Nephron progenitor cell (in vitro differentiated cells): ENCODE measurements around the gene REV1.
"Not testable (repeated sequence)": the region's sequence is repeated elsewhere in the genome, so short reads cannot be mapped to it uniquely, and the experiment has no call there.

Experiments
- DNase-seq: peaks from one replicate; pipeline ENCODE4 v3.0.0; 2021
- H3K27ac Mint-ChIP-seq: 2 replicates; pipeline ENCODE4 v1.8.0; 2021; ENCODE audit warnings: mild to moderate bottlenecking, moderate library complexity, mixed read lengths
- H3K27me3 Mint-ChIP-seq: 2 replicates; pipeline ENCODE4 v1.8.0; 2021; ENCODE audit warnings: mild to moderate bottlenecking, low read depth, mixed read lengths; ENCODE audit not compliant: poor library complexity
- H3K36me3 Mint-ChIP-seq: 2 replicates; pipeline ENCODE4 v1.8.0; 2021; ENCODE audit warnings: low read depth, mixed read lengths
- H3K4me1 Mint-ChIP-seq: 2 replicates; pipeline ENCODE4 v1.8.0; 2021; ENCODE audit warnings: mixed read lengths
- H3K4me3 Mint-ChIP-seq: 2 replicates; pipeline ENCODE4 v1.8.0; 2021; ENCODE audit warnings: mild to moderate bottlenecking, moderate library complexity, mixed read lengths
- H3K9me3 Mint-ChIP-seq: 2 replicates; pipeline ENCODE4 v1.8.0; 2021; ENCODE audit warnings: mild to moderate bottlenecking, moderate library complexity, mixed read lengths
- TF ChIP-seq, protein P1 (sequence below): fragments of 200-600 bp; sonication (generic); IDR thresholded peaks from 2 replicates; pipeline ENCODE4 v1.5.0; 2021; ENCODE audit warnings: antibody characterized with exemption

REV1 gene

DNA sequence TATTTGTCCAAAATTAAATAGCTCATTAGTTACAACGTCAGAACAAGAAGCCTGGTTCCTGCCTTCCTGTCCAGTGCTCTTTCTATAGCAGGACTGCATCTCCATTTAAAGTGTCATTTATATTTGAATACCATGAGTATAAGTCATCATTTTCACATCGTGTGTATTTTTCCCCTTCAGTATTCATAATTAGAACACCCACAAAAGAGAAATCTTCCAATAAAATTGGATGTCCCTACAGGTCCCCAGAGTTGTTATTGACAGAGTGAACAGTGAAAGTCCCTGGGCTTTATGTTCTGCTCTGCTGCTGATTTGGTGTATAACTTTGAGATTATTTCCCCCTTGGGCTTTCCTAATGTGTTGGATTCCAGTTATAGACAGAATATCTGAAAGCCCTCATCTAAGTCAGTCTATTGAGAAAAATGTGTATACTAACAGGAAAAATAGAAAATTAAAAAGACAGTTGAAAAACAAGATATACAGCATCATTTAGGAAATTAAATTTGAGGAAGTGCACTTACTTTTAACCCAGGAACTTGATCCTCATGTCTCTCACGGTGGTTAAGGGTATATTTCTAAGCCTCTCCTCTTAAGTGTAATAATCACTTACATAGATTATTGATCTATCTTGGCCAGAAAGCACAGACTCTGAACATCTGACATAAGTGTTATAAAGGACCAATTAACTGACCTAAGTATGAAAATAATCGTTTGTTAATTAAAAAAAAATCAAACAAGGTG lies 15.2 kb upstream of the REV1 start:
- Mint-ChIP-seq H3K36me3 (no peaks in the 10 kb centered on the region), H3K27ac (no peak overlapping the region)

DNA sequence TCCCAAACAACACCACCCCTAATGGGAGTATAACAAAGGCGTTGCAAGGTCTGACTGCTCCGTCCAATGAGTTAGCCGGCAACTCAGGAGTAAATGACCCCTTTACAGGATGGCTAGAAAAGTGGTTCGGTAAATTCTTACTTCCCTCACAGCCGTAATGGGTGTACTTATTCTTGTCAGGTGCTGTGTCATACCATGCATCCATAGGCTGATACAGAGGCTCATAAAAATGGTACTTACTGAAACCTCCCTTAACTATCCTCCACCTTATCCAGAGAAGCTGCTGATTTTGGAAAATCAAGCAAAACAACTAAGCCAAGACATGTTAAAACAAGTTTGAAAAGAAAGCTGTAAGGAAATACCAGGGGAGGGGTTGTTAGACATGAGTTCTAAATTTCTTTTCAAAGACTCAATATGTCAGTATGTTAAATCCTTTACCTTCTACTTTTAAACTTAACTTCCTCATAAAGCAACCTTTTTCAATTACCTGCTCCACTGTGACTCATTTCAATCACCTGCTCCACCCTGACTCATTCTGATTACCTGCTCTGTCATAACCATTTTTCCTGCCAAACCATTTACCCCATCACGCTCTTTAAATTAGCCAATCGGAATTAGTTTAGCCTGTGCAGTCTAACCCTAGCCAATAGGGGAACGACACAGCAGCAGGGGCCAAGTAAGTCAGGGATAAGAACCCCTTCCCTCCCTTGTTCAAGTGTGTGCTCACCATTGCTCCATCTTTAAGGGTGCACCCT lies 14.0 kb upstream of the REV1 start:
- not testable (repeated sequence) for H3K27me3 Mint-ChIP-seq, H3K27ac Mint-ChIP-seq, H3K9me3 Mint-ChIP-seq, H3K4me3 Mint-ChIP-seq, DNase-seq, H3K4me1 Mint-ChIP-seq, H3K36me3 Mint-ChIP-seq

More for the DNA sequence above, 15.2 kb upstream of the REV1 start:
- Mint-ChIP-seq H3K4me3 (no peak overlapping the region), H3K4me1 (peaks cover 6% of the 10 kb centered on the region), H3K9me3 (no peaks in the 10 kb centered on the region), H3K27me3 (peaks cover 6% of the 10 kb centered on the region)
- DNase-seq, result no peak
- TF ChIP-seq, protein P1, sequence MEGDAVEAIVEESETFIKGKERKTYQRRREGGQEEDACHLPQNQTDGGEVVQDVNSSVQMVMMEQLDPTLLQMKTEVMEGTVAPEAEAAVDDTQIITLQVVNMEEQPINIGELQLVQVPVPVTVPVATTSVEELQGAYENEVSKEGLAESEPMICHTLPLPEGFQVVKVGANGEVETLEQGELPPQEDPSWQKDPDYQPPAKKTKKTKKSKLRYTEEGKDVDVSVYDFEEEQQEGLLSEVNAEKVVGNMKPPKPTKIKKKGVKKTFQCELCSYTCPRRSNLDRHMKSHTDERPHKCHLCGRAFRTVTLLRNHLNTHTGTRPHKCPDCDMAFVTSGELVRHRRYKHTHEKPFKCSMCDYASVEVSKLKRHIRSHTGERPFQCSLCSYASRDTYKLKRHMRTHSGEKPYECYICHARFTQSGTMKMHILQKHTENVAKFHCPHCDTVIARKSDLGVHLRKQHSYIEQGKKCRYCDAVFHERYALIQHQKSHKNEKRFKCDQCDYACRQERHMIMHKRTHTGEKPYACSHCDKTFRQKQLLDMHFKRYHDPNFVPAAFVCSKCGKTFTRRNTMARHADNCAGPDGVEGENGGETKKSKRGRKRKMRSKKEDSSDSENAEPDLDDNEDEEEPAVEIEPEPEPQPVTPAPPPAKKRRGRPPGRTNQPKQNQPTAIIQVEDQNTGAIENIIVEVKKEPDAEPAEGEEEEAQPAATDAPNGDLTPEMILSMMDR, result no peak

DNA sequence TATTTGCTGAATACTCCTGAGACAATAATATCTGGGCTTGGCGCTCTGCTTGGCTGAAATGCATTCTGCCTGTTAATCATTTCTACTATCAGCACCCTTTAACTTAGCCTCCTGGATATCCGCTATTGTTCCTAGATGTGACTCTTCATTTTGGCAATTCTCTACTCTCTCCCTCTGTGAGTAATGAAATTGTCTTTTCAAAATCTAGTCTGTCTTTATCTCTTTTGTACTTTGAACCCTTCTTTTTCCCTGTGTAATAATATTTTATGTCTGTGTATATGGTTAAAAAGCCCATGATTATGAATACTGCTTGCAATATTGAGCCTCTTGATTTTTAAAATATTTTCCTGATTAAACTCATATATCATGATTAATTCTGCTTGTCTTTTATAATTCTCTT lies 6.2 kb upstream of the REV1 start:
- peaks cover 32% of the 10 kb centered on the region for H3K4me1 Mint-ChIP-seq
- H3K9me3 Mint-ChIP-seq, result peaks cover 3% of the 10 kb centered on the region
- H3K36me3 Mint-ChIP-seq, result no peaks in the 10 kb centered on the region
- H3K4me3 Mint-ChIP-seq, result no peak overlapping the region
- H3K27ac Mint-ChIP-seq, result peak overlapping the region; percentile 8
- TF ChIP-seq, protein P1, result no peak
- H3K27me3 Mint-ChIP-seq, result peaks cover 16% of the 10 kb centered on the region
- DNase-seq, result no peak

DNA sequence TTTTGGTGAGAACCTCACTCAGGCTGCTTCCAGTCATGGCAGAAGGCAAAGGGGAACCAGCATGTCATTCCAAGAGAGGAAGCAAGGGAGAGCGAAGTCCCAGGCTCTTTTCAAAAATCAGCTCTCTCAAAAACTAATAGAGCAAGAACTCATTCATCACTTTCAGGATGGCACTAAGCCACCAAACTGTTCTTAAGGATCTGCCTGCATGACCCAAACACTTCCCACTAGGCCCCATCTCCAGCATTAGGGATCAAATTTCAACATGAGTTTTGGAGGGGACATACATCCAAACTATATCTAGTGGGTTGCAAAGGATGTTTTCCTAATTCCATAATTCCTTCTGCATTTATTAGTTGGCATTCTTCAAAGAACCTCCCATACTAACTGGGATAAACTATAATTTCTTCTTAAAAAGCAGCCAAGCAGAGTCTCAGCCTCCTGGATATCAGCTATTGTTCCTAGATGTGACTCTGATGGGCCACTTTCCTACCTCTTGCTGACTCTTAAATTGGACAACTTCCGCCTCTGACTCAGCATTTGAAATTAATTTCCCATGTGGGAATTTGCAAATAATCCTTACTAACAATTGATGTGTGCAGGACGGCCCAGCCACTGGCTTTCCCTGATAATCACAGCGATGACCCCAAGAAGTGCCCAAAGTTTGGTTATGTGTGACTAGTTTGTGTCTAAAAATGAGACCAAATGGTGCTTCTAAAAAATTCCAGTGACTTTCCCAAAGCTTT lies 5.5 kb upstream of the REV1 start:
- no peaks in the 10 kb centered on the region for H3K36me3 Mint-ChIP-seq
- TF ChIP-seq, protein P1, result no peak
- H3K4me3 Mint-ChIP-seq, result no peak overlapping the region
- H3K27me3 Mint-ChIP-seq, result peaks cover 16% of the 10 kb centered on the region
- DNase-seq, result no peak
- no peak overlapping the region for H3K27ac Mint-ChIP-seq
- H3K4me1 Mint-ChIP-seq, result peaks cover 36% of the 10 kb centered on the region
- H3K9me3 Mint-ChIP-seq, result peaks cover 3% of the 10 kb centered on the region

DNA sequence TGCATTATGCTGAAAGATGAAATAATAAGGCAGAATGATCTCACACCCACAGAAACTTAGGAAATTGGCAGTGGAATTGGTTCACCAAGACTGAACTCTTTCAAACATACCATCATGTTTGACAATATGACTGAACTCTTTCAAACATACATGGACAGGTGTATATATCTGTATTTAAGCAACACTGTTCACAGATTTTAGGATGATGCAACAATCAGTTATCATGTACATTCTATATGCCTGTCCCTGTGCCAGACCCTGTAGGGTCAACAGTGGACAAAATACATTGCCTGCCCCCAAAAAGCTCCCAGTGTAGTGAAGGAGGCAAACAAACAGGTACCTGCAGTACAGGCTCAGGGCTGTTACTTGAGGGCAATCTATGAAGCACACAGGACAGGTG lies 2.9 kb upstream of the REV1 start:
- no peak overlapping the region for H3K27ac Mint-ChIP-seq
- H3K9me3 Mint-ChIP-seq, result no peaks in the 10 kb centered on the region
- H3K4me1 Mint-ChIP-seq, result peaks cover 36% of the 10 kb centered on the region
- H3K36me3 Mint-ChIP-seq, result no peaks in the 10 kb centered on the region
- DNase-seq, result no peak
- TF ChIP-seq, protein P1, result no peak
- H3K4me3 Mint-ChIP-seq, result no peak overlapping the region
- peaks cover 12% of the 10 kb centered on the region for H3K27me3 Mint-ChIP-seq
